SK-N-SH (cell line): Measurements from ENCODE around the gene ACSS1. TPM values are rescaled to one million over a fixed set of nuclear protein-coding genes. Genes with fewer than 3 reads are reported as not detected.

ENCODE experiments used
- CTCF ChIA-PET: fragments of 300-600, 350-600 bp; formaldehyde crosslinking; extraction: SDS; loops from one replicate; lab custom pipeline; 2021; lab: Yijun Ruan, JAX
- POLR2A ChIA-PET: fragments of 350-600 bp; sonication (Branson Sonifier 250); formaldehyde crosslinking; extraction: SDS; loops from one replicate; lab custom pipeline; 2020; ENCODE audit warnings: antibody characterized with exemption, inconsistent platforms; lab: Yijun Ruan, JAX
- DNase-seq: peaks from one replicate; pipeline ENCODE4 v3.0.0; 2012
- H2AFZ ChIP-seq: fragments of 200-600 bp; sonication (generic); 2 replicates; pipeline ENCODE4 v1.8.1; 2016; ENCODE audit warnings: antibody characterized with exemption, mild to moderate bottlenecking, low read depth
- H3F3A ChIP-seq: fragments of 200-600 bp; sonication (generic); replicated peaks from 2 replicates; pipeline ENCODE3; 2016; ENCODE audit warnings: antibody characterized with exemption, mild to moderate bottlenecking; ENCODE audit not compliant: insufficient read depth
- H3K27ac ChIP-seq, 2 experiments: fragments of 200-500 bp in 1 of 2; fragments of 200-600 bp in 1 of 2; sonication (Bioruptor generic) in 1 of 2; sonication (generic), shearing (Covaris generic) in 1 of 2; 2 replicates each; pipeline versions ENCODE4 v1.5.1 to v1.6.1; 2014 to 2016; ENCODE audit warnings: low read depth in 2 of 2, inconsistent platforms in 1 of 2, low read length in 1 of 2, mild to moderate bottlenecking in 1 of 2, mixed read lengths in 1 of 2
- H3K27me3 ChIP-seq: fragments of 200-600 bp; sonication (generic), shearing (Covaris generic); 2 replicates; pipeline ENCODE4 v1.6.1; 2016; ENCODE audit warnings: mixed run types; ENCODE audit not compliant: insufficient read depth
- H3K36me3 ChIP-seq, 2 experiments: fragments of 200-500 bp in 1 of 2; fragments of 200-600 bp in 1 of 2; sonication (Bioruptor generic) in 1 of 2; sonication (generic) in 1 of 2; replicated peaks in 1 of 2; 2 replicates each; pipeline versions ENCODE3 to v1.5.1; 2014 to 2016; ENCODE audit warnings: low read length in 1 of 2, mild to moderate bottlenecking in 1 of 2; ENCODE audit not compliant: insufficient read depth in 2 of 2, control insufficient read depth in 1 of 2
- H3K4me1 ChIP-seq, 2 experiments: fragments of 200-500 bp in 1 of 2; fragments of 200-600 bp in 1 of 2; sonication (Bioruptor generic) in 1 of 2; sonication (generic), shearing (Covaris generic) in 1 of 2; 2 replicates each; pipeline versions ENCODE4 v1.5.1 to v1.6.1; 2014 to 2016; ENCODE audit warnings: low read depth in 1 of 2, low read length in 1 of 2, mixed run types in 1 of 2; ENCODE audit not compliant: insufficient read depth in 2 of 2, control insufficient read depth in 1 of 2
- H3K4me2 ChIP-seq: fragments of 200-600 bp; sonication (generic), shearing (Covaris generic); 2 replicates; pipeline ENCODE4 v1.6.1; 2017; ENCODE audit warnings: mixed run types
- H3K4me3 ChIP-seq, 2 experiments: fragments of 200-500 bp in 1 of 2; fragments of 200-600 bp in 1 of 2; sonication (Bioruptor generic) in 1 of 2; sonication (generic), shearing (Covaris generic) in 1 of 2; 2 replicates each; pipeline versions ENCODE4 v1.5.1 to v1.8.1; 2014 to 2016; ENCODE audit warnings: low read depth in 2 of 2, inconsistent platforms in 1 of 2, low read length in 1 of 2, mild to moderate bottlenecking in 1 of 2, mixed read lengths in 1 of 2, moderate library complexity in 1 of 2
- H3K79me2 ChIP-seq: fragments of 200-600 bp; sonication (generic); 2 replicates; pipeline ENCODE4 v1.8.1; 2017; ENCODE audit warnings: mild to moderate bottlenecking; ENCODE audit not compliant: insufficient read depth
- H3K9ac ChIP-seq: fragments of 200-600 bp; sonication (generic); 2 replicates; pipeline ENCODE4 v1.6.1; 2017; ENCODE audit warnings: mixed run types
- H3K9me2 ChIP-seq: fragments of 200-600 bp; sonication (generic); 2 replicates; pipeline ENCODE4 v1.6.1; 2017; ENCODE audit warnings: mixed run types
- H3K9me3 ChIP-seq: fragments of 200-600 bp; sonication (generic); 2 replicates; pipeline ENCODE4 v1.6.1; 2017; ENCODE audit warnings: mixed run types, mild to moderate bottlenecking, moderate library complexity
- H4K20me1 ChIP-seq: fragments of 200-600 bp; sonication (generic); 2 replicates; pipeline ENCODE4 v1.6.1; 2017; ENCODE audit warnings: mild to moderate bottlenecking, mixed run types; ENCODE audit not compliant: insufficient read depth
- CTCF ChIP-seq: fragments of 200-600 bp; sonication (generic); IDR thresholded peaks from 2 replicates; pipeline ENCODE4 v1.6.1; 2017; ENCODE audit warnings: antibody characterized with exemption, mild to moderate bottlenecking, moderate library complexity
- ELF1 ChIP-seq: IDR thresholded peaks from 2 replicates; pipeline ENCODE4 v1.4.0; 2012
- FOXJ3 ChIP-seq: sonication (generic); formaldehyde crosslinking; IDR thresholded peaks from 2 replicates; pipeline ENCODE4 v1.5.1; 2020; ENCODE audit warnings: mild to moderate bottlenecking, missing genetic modification reagents
- GABPA ChIP-seq: IDR thresholded peaks from 2 replicates; pipeline ENCODE4 v1.4.0; 2012; ENCODE audit warnings: low read depth, mild to moderate bottlenecking
- GATA2 ChIP-seq: sonication (generic); formaldehyde crosslinking; IDR thresholded peaks from 2 replicates; pipeline ENCODE4 v1.5.0; 2020; ENCODE audit warnings: mild to moderate bottlenecking, missing genetic modification reagents
- MAX ChIP-seq: IDR thresholded peaks from 2 replicates; pipeline ENCODE4 v1.4.0; 2012; ENCODE audit warnings: low read depth
- MEF2A ChIP-seq: IDR thresholded peaks from 2 replicates; pipeline ENCODE4 v1.4.0; 2012; ENCODE audit warnings: low read depth, borderline replicate concordance
- NRF1 ChIP-seq: IDR thresholded peaks from 2 replicates; pipeline ENCODE4 v1.6.1; 2012; ENCODE audit warnings: low read depth, mild to moderate bottlenecking, low read length
- POLR2AphosphoS5 ChIP-seq: IDR thresholded peaks from 2 replicates; pipeline ENCODE4 v1.6.1; 2012; ENCODE audit warnings: low read depth, low read length
- RCOR1 ChIP-seq: fragments of 150-350 bp; IDR thresholded peaks from 2 replicates; pipeline ENCODE4 v1.6.1; 2017; ENCODE audit warnings: antibody characterized with exemption, low read length
- RFX5 ChIP-seq: IDR thresholded peaks from 2 replicates; pipeline ENCODE4 v1.6.1; 2012; ENCODE audit warnings: mild to moderate bottlenecking, improper control_type of control experiment, low read length
- RXRA ChIP-seq: IDR thresholded peaks from 2 replicates; pipeline ENCODE4 v1.4.0; 2012; ENCODE audit warnings: low read depth, mild to moderate bottlenecking, borderline replicate concordance
- SIN3A ChIP-seq: IDR thresholded peaks from 2 replicates; pipeline ENCODE4 v1.6.1; 2012; ENCODE audit warnings: low read depth, mild to moderate bottlenecking, low read length, moderate library complexity, borderline replicate concordance
- USF1 ChIP-seq: IDR thresholded peaks from 2 replicates; pipeline ENCODE4 v1.4.0; 2012; ENCODE audit warnings: low read depth, borderline replicate concordance
- WGBS: methylation state at CpG from one replicate; pipeline ENCODE4 v1.1.6; 2017; ENCODE audit warnings: low lambda C conversion rate; 5-methylcytosine and 5-hydroxymethylcytosine counted together
- polyA plus RNA-seq, 3 experiments: library from polyadenylated mRNA; depleted of rRNA; stranded (reverse); fragments of >200 nt; gene quantifications; 2 replicates each; pipeline ENCODE4 v1.2.3, GENCODE V29; 2012
- TF ChIP-seq, protein P1 (sequence below): fragments of 150-350 bp; IDR thresholded peaks from 2 replicates; pipeline ENCODE4 v1.6.1; 2016; ENCODE audit warnings: mild to moderate bottlenecking, low read depth, low read length

Gene ACSS1
- polyA plus RNA-seq, 1 of the 3 experiments (the other 2 are of a cell fraction) = 2.0 TPM

- H3K27ac ChIP-seq = no peak overlapping the region
- POLR2A ChIA-PET = no interaction called here
- H3K79me2 ChIP-seq = peaks cover 68% of the 10 kb centered on the region
- peaks cover 8 to 14% of the 10 kb centered on the region in 2 experiments; a peak in 3 of 4 replicates for H3K4me1 ChIP-seq
- no peaks in the 10 kb centered on the region for H3K9me3 ChIP-seq
- H3K27me3 ChIP-seq = no peaks in the 10 kb centered on the region
- no peaks in the 10 kb centered on the region for H4K20me1 ChIP-seq
- H3K4me3 ChIP-seq = no peak overlapping the region
- no peak overlapping the region for H2AFZ ChIP-seq
- H3K9ac ChIP-seq = no peak overlapping the region
- DNase-seq = no peak
- TF ChIP-seq, protein P1, sequence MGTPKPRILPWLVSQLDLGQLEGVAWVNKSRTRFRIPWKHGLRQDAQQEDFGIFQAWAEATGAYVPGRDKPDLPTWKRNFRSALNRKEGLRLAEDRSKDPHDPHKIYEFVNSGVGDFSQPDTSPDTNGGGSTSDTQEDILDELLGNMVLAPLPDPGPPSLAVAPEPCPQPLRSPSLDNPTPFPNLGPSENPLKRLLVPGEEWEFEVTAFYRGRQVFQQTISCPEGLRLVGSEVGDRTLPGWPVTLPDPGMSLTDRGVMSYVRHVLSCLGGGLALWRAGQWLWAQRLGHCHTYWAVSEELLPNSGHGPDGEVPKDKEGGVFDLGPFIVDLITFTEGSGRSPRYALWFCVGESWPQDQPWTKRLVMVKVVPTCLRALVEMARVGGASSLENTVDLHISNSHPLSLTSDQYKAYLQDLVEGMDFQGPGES = no peak
- no peak for TF ChIP-seq GABPA
- no peak for TF ChIP-seq USF1
- no peak for TF ChIP-seq MEF2A
- no peak for TF ChIP-seq FOXJ3 (CRISPR knock-in tag)
- no peak for TF ChIP-seq RCOR1
- no peak for TF ChIP-seq ELF1
- TF ChIP-seq RXRA = no peak
- TF ChIP-seq NRF1 = no peak
- no peak for TF ChIP-seq CTCF
- TF ChIP-seq MAX = no peak
- no peak for TF ChIP-seq POLR2AphosphoS5
- no peaks in the 10 kb centered on the region for H3F3A ChIP-seq
- CTCF ChIA-PET = interaction anchor here (0.6 to 0.8 kb wide), 2 partner anchors 191 to 871 kb away, joined by 3 to 4 read pairs; no protein-coding TSS in a partner anchor
- H3K36me3 ChIP-seq = peaks cover 2 to 3% of the 10 kb centered on the region in 2 experiments
- 87% methylated on average over 7 of the region's 7 CpGs for WGBS
- H3K9me2 ChIP-seq = no peaks in the 10 kb centered on the region
- no peak overlapping the region for H3K4me2 ChIP-seq
Measured at GRCh38 chr20:24987873-24988835, 69.8 kb downstream of the ACSS1 start.

DNA sequence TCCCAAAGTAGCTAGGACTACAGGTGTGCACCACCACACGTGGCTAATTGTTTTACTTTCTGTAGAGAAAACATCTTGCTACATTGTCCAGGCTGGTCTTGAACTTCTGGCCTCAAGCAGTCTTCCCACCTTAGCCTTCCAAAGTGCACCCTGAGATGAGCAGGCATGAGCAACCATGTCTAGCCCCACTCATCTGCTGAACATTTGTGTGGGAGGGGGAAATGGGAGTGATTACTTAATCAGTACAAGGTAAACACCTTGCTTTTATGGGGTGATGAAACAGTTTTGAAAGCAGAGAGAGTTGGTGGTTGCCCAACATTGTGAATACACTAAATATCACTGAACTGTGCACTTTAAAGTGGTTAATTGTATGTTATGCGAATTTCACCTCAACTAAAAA is 70.7 kb downstream of the ACSS1 start:
- Histone ChIP-seq H3K4me1 (peaks cover 8 to 14% of the 10 kb centered on the region in 2 experiments; a peak in 3 of 4 replicates), H3K9ac (no peak overlapping the region), H3K79me2 (peaks cover 73% of the 10 kb centered on the region), H3K27ac (no peak overlapping the region), H3K9me3 (no peaks in the 10 kb centered on the region), H3K9me2 (no peaks in the 10 kb centered on the region), H3K4me3 (no peak overlapping the region), H2AFZ (no peak overlapping the region), H4K20me1 (no peaks in the 10 kb centered on the region), H3K36me3 (peaks cover 8 to 9% of the 10 kb centered on the region in 2 experiments), H3K27me3 (no peaks in the 10 kb centered on the region), H3K4me2 (no peak overlapping the region), H3F3A (no peaks in the 10 kb centered on the region)
- WGBS = 86% methylated on average over 2 of the region's 2 CpGs
- POLR2A ChIA-PET = no interaction called here
- CTCF ChIA-PET = no interaction called here
- TF ChIP-seq RFX5 = no peak
- TF ChIP-seq SIN3A = no peak
- TF ChIP-seq GABPA = no peak
- TF ChIP-seq GATA2 (CRISPR knock-in tag) = no peak
- TF ChIP-seq, protein P1 = no peak
- no peak for TF ChIP-seq CTCF
- no peak for DNase-seq
